Transverse colon (tissue), 4 donors: Measurements from ENCODE around the gene FIBIN. TPM values are rescaled to one million over a fixed set of nuclear protein-coding genes. Genes with fewer than 3 reads are reported as not detected.

Experiments
- DNase-seq: peaks from one replicate; pipeline ENCODE4 v3.0.0-alpha.2; 2019
- H3K27ac ChIP-seq, 4 donors: fragments of 200-600 bp; sonication (generic); 2 replicates each; pipeline ENCODE4 v1.5.1; 2016 to 2018; ENCODE audit warnings: inconsistent platforms in 4 of 4
- H3K27me3 ChIP-seq: fragments of 200-600 bp; sonication (generic); 2 replicates; pipeline ENCODE4 v1.5.1; 2017; ENCODE audit warnings: inconsistent platforms
- H3K36me3 ChIP-seq, 4 donors: fragments of 200-600 bp; sonication (generic); 2 replicates each; pipeline ENCODE4 v1.5.1; 2017 to 2019; ENCODE audit warnings: inconsistent platforms in 4 of 4
- H3K4me1 ChIP-seq, 4 donors: fragments of 200-600 bp; sonication (generic); 2 replicates each; pipeline ENCODE4 v1.5.1; 2017 to 2020; ENCODE audit warnings: inconsistent platforms in 4 of 4
- H3K4me3 ChIP-seq, 4 donors: fragments of 200-600 bp; sonication (generic); 1 replicate in 1 of 4; 2 replicates in 3 of 4; pipeline versions ENCODE4 v1.5.1 to v1.6.1; 2017 to 2019; ENCODE audit warnings: inconsistent platforms in 4 of 4
- H3K9me3 ChIP-seq, 2 donors: fragments of 200-600 bp; sonication (generic); 2 replicates each; pipeline ENCODE4 v1.5.1; 2017 to 2019; ENCODE audit warnings: inconsistent platforms in 2 of 2
- EP300 ChIP-seq: sonication (generic); formaldehyde crosslinking; IDR thresholded peaks from one replicate; pipeline ENCODE4 v1.6.1; 2017; ENCODE audit warnings: antibody characterized with exemption, low read depth
- POLR2A ChIP-seq: fragments of 450-650 bp; IDR thresholded peaks from one replicate; pipeline ENCODE4 v1.6.1; 2016; ENCODE audit warnings: antibody characterized with exemption, mild to moderate bottlenecking, moderate library complexity
- POLR2AphosphoS5 ChIP-seq, 3 donors: sonication (generic); formaldehyde crosslinking; IDR thresholded peaks; one replicate each; pipeline ENCODE4 v1.6.1; 2016; ENCODE audit warnings: antibody characterized with exemption in 3 of 3
- WGBS, 2 donors: methylation state at CpG; one replicate each; pipeline ENCODE4 v1.1.5; 2018; ENCODE audit warnings: low coverage in 1 of 2; 5-methylcytosine and 5-hydroxymethylcytosine counted together
- in situ Hi-C, 4 donors: fragments of 200-750 bp; cut with MboI; loops; one replicate each; pipeline versions ENCODE4 v1.15.0 to v1.15.1; 2017; ENCODE audit warnings: low sequenced_read_pairs in 3 of 4, low pct_ligation_motif_present in 1 of 4, low pct_unique_long_range_greater_than_20kb in 1 of 4
- intact Hi-C: fragments of 100-400 bp; cut with DNase I; formaldehyde crosslinking; loops from one replicate; pipeline ENCODE4 v1.15.1; 2023; ENCODE audit warnings: low total_unique reads
- total RNA-seq, 4 donors: library from RNA; depleted of rRNA; stranded (reverse); fragments of >200 nt; gene quantifications; one replicate each; pipeline ENCODE4 v1.1.0, GENCODE V29; 2016
- TF ChIP-seq, protein P1 (sequence below), 5 experiments: fragments of 200-600 bp in 3 of 5; fragments of 450-650 bp in 2 of 5; sonication (generic) in 3 of 5; IDR thresholded peaks; 1 replicate in 2 of 5; 2 replicates in 3 of 5; pipeline ENCODE4 v1.5.1; 2016 to 2017; ENCODE audit warnings: antibody characterized with exemption in 5 of 5, inconsistent platforms in 3 of 5, mild to moderate bottlenecking in 2 of 5, moderate library complexity in 1 of 5

The FIBIN gene
- total RNA-seq, 4 donors from 2014 or later, result 0.60 to 15.2 (median 4.4) TPM

DNA sequence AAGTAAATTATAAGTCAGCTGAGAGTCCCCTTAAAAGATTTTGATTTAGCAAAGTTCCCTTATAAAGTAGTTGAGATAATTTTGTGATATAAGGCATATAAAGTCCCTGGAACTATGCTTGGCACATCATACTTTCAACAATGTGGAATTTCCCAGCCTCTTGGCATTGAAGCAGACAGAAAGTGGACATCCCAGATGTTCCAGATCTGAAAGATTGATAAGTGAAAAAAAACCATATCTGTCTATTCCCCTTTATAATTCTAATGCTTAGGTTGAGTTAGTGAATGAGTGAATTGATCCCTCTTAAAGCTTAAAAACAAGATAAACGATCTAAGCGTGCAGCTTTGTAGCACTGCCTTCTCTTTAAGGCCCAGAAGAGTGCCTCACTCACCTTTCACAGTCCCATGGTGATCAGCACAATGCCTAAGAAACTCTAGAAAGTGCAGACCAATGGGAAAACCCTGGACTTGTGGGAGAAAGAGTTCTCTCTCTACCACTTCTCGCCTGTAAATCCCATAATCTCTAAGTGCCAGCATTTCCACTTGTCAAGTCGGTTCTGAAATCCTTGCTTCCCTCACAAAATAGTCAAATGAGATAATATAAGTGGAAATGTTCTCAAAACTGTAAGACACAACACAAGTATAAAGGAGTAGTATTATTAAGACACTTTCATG lies 17.8 kb downstream of the FIBIN start:
- TF ChIP-seq POLR2A (no peak), POLR2AphosphoS5 (IDR thresholded peaks at IDR 0.05) (no peak)
- TF ChIP-seq, protein P1, sequence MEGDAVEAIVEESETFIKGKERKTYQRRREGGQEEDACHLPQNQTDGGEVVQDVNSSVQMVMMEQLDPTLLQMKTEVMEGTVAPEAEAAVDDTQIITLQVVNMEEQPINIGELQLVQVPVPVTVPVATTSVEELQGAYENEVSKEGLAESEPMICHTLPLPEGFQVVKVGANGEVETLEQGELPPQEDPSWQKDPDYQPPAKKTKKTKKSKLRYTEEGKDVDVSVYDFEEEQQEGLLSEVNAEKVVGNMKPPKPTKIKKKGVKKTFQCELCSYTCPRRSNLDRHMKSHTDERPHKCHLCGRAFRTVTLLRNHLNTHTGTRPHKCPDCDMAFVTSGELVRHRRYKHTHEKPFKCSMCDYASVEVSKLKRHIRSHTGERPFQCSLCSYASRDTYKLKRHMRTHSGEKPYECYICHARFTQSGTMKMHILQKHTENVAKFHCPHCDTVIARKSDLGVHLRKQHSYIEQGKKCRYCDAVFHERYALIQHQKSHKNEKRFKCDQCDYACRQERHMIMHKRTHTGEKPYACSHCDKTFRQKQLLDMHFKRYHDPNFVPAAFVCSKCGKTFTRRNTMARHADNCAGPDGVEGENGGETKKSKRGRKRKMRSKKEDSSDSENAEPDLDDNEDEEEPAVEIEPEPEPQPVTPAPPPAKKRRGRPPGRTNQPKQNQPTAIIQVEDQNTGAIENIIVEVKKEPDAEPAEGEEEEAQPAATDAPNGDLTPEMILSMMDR (IDR thresholded peaks at IDR 0.05), result no peak
- H3K36me3 ChIP-seq, result no peaks in the 10 kb centered on the region
- 56 to 61% methylated on average over 4 of the region's 4 CpGs for WGBS, 2 donors
- peak overlapping the region; percentile 17 to 57 (median 40) for H3K27ac ChIP-seq
- in situ Hi-C loops (no loop called here), intact Hi-C loops (no loop called here)
- no peak overlapping the region for H3K4me3 ChIP-seq
- no peak for DNase-seq
- H3K4me1 ChIP-seq, result peaks cover 13 to 20% (median 15%) of the 10 kb centered on the region in 4 donors
- H3K27me3 ChIP-seq, result no peaks in the 10 kb centered on the region
- H3K9me3 ChIP-seq, result no peaks in the 10 kb centered on the region

DNA sequence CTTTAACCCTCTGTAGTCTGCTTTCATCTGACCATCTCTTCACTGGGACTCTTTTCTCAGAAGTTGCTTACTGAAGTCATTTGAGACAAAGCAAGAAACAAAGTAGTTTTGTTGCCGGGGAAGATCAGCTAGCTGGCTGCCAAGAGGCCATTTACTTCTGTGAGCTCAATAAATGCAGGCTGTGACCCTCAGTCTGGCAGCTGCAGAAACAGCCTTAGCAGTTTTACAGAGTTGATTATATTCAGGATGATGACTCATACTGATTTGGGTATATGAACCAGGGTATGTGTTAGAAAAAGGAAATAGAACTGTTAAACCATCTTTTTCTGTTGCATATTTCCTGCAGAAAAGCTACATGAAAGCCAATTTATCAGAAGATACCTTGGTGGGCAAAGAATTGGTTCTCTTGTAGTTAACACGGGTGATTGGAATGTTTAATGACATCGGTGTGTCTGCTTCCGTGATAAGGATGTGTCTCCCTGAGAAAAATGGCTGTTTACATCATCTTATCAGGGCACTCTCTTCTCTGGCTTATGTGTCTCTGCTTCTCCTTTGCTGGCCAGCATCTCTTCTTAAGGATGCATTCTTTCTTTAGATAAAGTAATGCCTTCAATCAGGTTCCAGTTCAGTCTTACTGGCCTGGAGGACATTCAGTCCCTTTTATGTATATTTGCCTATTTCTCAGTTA lies 18.5 kb downstream of the FIBIN start:
- H3K27ac ChIP-seq, result peak overlapping the region; percentile 17 to 57 (median 40)
- in situ Hi-C loops, result no loop called here
- DNase-seq, result peak; percentile 14

DNA sequence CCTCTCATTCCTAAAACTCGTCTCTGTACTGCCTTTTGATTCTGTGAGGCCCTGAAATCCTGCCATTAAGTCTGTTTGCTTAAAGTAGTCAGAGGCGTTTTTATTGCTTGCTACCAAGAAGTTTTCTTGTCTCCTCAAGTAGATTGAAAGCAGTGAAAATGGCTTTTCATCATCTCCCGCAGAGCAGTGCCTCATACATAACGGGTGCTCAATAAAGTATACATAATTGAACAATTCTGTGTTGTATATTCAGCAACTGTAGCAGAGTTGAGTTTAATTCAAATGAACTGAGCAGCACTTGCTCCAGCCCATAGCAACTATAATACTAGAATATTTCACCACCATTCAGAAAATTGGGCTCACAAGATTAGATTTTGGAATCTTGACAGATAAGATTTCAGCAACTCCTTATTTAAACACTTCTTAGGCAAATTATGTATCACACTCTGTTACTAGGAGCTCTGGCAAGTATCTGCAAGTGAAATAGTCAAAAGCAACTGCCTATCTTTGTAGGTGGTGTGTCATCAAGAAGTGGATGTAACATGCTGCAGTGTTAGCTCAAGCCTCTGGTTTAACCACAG lies 20.0 kb downstream of the FIBIN start:
- Histone ChIP-seq H3K27me3 (no peaks in the 10 kb centered on the region), H3K36me3 (no peaks in the 10 kb centered on the region), H3K9me3 (no peaks in the 10 kb centered on the region), H3K27ac (peak overlapping the region in 3 of 4 donors; percentile 13 to 57 (median 54)), H3K4me1 (peaks cover 13 to 20% (median 15%) of the 10 kb centered on the region in 4 donors), H3K4me3 (no peak overlapping the region)
- WGBS, 2 donors, result 23 to 36% methylated on average over 3 to 4 of the region's 4 CpGs
- TF ChIP-seq EP300 (no peak), POLR2A (no peak), POLR2AphosphoS5 (IDR thresholded peaks at IDR 0.05) (no peak)
- TF ChIP-seq, protein P1 (IDR thresholded peaks at IDR 0.05), result no peak
- in situ Hi-C loops, result no loop called here
- no peak for DNase-seq
- intact Hi-C loops, result no loop called here

More for the DNA sequence above, 18.5 kb downstream of the FIBIN start:
- WGBS, 2 donors, result 19 to 26% methylated on average over 4 of the region's 4 CpGs
- TF ChIP-seq, protein P1 (IDR thresholded peaks at IDR 0.05), result no peak
- TF ChIP-seq POLR2AphosphoS5 (IDR thresholded peaks at IDR 0.05) (no peak), EP300 (no peak), POLR2A (no peak)
- Histone ChIP-seq H3K4me1 (peaks cover 13 to 20% (median 15%) of the 10 kb centered on the region in 4 donors), H3K4me3 (no peak overlapping the region), H3K36me3 (no peaks in the 10 kb centered on the region), H3K27me3 (no peaks in the 10 kb centered on the region), H3K9me3 (no peaks in the 10 kb centered on the region)
- intact Hi-C loops, result no loop called here

DNA sequence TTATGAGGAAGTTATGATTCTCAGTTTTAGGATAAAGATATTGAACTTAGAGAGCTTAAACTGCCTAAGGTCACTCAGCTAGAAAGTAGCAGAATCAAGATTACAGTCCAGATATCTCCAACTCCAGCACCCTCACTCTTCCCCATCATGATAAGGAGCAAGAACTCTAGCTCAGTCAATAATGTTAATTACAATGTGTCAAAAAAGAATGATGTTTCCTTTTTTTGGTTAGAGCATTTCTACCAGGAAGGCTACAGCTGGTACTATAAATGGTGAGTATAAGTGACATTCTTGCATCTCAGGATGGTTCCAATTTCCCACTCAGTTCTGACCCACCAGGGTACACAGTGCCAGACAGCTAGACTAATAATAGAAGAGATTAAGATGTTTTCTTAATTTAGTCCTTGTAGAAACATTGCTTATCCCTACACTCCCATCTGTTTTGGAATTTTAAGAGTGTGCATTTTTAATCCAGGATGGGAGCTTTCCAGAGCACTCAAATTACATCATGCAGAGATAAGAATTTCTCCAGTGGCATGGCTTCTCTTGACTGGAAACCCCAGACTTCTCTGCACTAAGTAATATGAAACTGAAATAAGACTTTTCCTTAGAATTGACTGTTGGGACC lies 25.1 kb downstream of the FIBIN start:
- Histone ChIP-seq H3K9me3 (no peaks in the 10 kb centered on the region), H3K27me3 (no peaks in the 10 kb centered on the region), H3K27ac (no peak overlapping the region), H3K4me1 (no peaks in the 10 kb centered on the region), H3K4me3 (no peak overlapping the region), H3K36me3 (no peaks in the 10 kb centered on the region)
- TF ChIP-seq EP300 (no peak), POLR2AphosphoS5 (IDR thresholded peaks at IDR 0.05) (no peak), POLR2A (no peak)
- TF ChIP-seq, protein P1 (IDR thresholded peaks at IDR 0.05), result no peak
- intact Hi-C loops (no loop called here), in situ Hi-C loops (no loop called here)
- DNase-seq, result no peak
